Measurements from ENCODE around the gene RNF130.

RNF130 gene

GRCh38 chr5:180052211-180052818, 19.2 kb downstream of the RNF130 start:
- Histone ChIP-seq H2AFZ (ENCODE audit: low read length) (no peak overlapping the region), H3K27ac (ENCODE audit: low read depth, low read length, poor library complexity, severe bottlenecking) (no peak overlapping the region), H3K9me2 (ENCODE audit: low read depth, low read length) (no peaks in the 10 kb centered on the region), H4K20me1 (ENCODE audit: insufficient read depth, low read length) (no peaks in the 10 kb centered on the region), H3K4me2 (ENCODE audit: low read length) (no peak overlapping the region), H3K4me3 (ENCODE audit: low read depth, low read length, poor library complexity, severe bottlenecking) (no peak overlapping the region), H3F3A (ENCODE audit: insufficient read depth, low read length) (no peaks in the 10 kb centered on the region), H3K79me2 (ENCODE audit: insufficient read depth, low read length) (no peaks in the 10 kb centered on the region), H3K4me1 (ENCODE audit: insufficient read depth, low read length, severe bottlenecking) (no peaks in the 10 kb centered on the region), H3K9me3 (ENCODE audit: low read length) (no peaks in the 10 kb centered on the region), H3K27me3 (ENCODE audit: insufficient read depth, low read length) (peaks cover 11% of the 10 kb centered on the region; the same call in 1 of the 2 replicates), H3K36me3 (ENCODE audit: insufficient read depth, low read length) (no peaks in the 10 kb centered on the region), H3K9ac (ENCODE audit: low read length) (no peak overlapping the region)
- TF ChIP-seq CTCF (IDR thresholded peaks at IDR 0.05; ENCODE audit: low read length) = no peak
- TF ChIP-seq EZH2 (IDR thresholded peaks at IDR 0.05; ENCODE audit: borderline replicate concordance, low read length) = no peak

- no peaks in the 10 kb centered on the region for H3K36me3 ChIP-seq (ENCODE audit: insufficient read depth, low read length)
- TF ChIP-seq EZH2 (IDR thresholded peaks at IDR 0.05; ENCODE audit: borderline replicate concordance, low read length) = no peak
- TF ChIP-seq CTCF (IDR thresholded peaks at IDR 0.05; ENCODE audit: low read length) = no peak
- no peaks in the 10 kb centered on the region for H3K79me2 ChIP-seq (ENCODE audit: insufficient read depth, low read length)
- H3K9me2 ChIP-seq (ENCODE audit: low read depth, low read length) = no peaks in the 10 kb centered on the region
- H3K4me2 ChIP-seq (ENCODE audit: low read length) = no peak overlapping the region
- H3K9ac ChIP-seq (ENCODE audit: low read length) = no peak overlapping the region
- H3K9me3 ChIP-seq (ENCODE audit: low read length) = no peaks in the 10 kb centered on the region
- H3K27ac ChIP-seq (ENCODE audit: low read depth, low read length, poor library complexity, severe bottlenecking) = no peak overlapping the region
- no peak overlapping the region for H2AFZ ChIP-seq (ENCODE audit: low read length)
- no peaks in the 10 kb centered on the region for H3F3A ChIP-seq (ENCODE audit: insufficient read depth, low read length)
- no peaks in the 10 kb centered on the region for H3K4me1 ChIP-seq (ENCODE audit: insufficient read depth, low read length, severe bottlenecking)
- no peak overlapping the region for H3K4me3 ChIP-seq (ENCODE audit: low read depth, low read length, poor library complexity, severe bottlenecking)
- no peaks in the 10 kb centered on the region for H4K20me1 ChIP-seq (ENCODE audit: insufficient read depth, low read length)
- peaks cover 8% of the 10 kb centered on the region; the same call in 1 of the 2 replicates for H3K27me3 ChIP-seq (ENCODE audit: insufficient read depth, low read length)
Observed at GRCh38 chr5:180050121-180050940, 21.2 kb downstream of the RNF130 start.

GRCh38 chr5:180049185-180049548, 22.4 kb downstream of the RNF130 start:
- H2AFZ ChIP-seq (ENCODE audit: low read length) = no peak overlapping the region
- H3K9me2 ChIP-seq (ENCODE audit: low read depth, low read length) = no peaks in the 10 kb centered on the region
- no peak overlapping the region for H3K4me2 ChIP-seq (ENCODE audit: low read length)
- no peaks in the 10 kb centered on the region for H3K9me3 ChIP-seq (ENCODE audit: low read length)
- peaks cover 8% of the 10 kb centered on the region; the same call in 1 of the 2 replicates for H3K27me3 ChIP-seq (ENCODE audit: insufficient read depth, low read length)
- H4K20me1 ChIP-seq (ENCODE audit: insufficient read depth, low read length) = no peaks in the 10 kb centered on the region
- H3K9ac ChIP-seq (ENCODE audit: low read length) = no peak overlapping the region
- H3K4me3 ChIP-seq (ENCODE audit: low read depth, low read length, poor library complexity, severe bottlenecking) = no peak overlapping the region
- H3K4me1 ChIP-seq (ENCODE audit: insufficient read depth, low read length, severe bottlenecking) = no peaks in the 10 kb centered on the region
- TF ChIP-seq EZH2 (IDR thresholded peaks at IDR 0.05; ENCODE audit: borderline replicate concordance, low read length) (no peak), CTCF (IDR thresholded peaks at IDR 0.05; ENCODE audit: low read length) (no peak)
- H3K36me3 ChIP-seq (ENCODE audit: insufficient read depth, low read length) = no peaks in the 10 kb centered on the region
- no peak overlapping the region for H3K27ac ChIP-seq (ENCODE audit: low read depth, low read length, poor library complexity, severe bottlenecking)
- H3K79me2 ChIP-seq (ENCODE audit: insufficient read depth, low read length) = no peaks in the 10 kb centered on the region
- no peaks in the 10 kb centered on the region for H3F3A ChIP-seq (ENCODE audit: insufficient read depth, low read length)

All from OCI-LY1 (cell line).